ENCODE measurements around the gene CRAMP1.

Gene CRAMP1

GRCh38 chr16:1631931-1632637 is 19.9 kb downstream of the CRAMP1 start:
- DNase-seq, result no peak

- no peak for DNase-seq
Measured at GRCh38 chr16:1632638-1632970, 20.4 kb downstream of the CRAMP1 start.

GRCh38 chr16:1633310-1633709 is 21.1 kb downstream of the CRAMP1 start:
- DNase-seq, result no peak

GRCh38 chr16:1634541-1634940 is 22.4 kb downstream of the CRAMP1 start:
- no peak for DNase-seq

- DNase-seq, result no peak
Measured at GRCh38 chr16:1635070-1635469, 22.9 kb downstream of the CRAMP1 start.

GRCh38 chr16:1637526-1637925 is 25.4 kb downstream of the CRAMP1 start:
- no peak for DNase-seq

- no peak for DNase-seq
Measured at GRCh38 chr16:1638757-1639156, 26.6 kb downstream of the CRAMP1 start.

- DNase-seq, result no peak
Measured at GRCh38 chr16:1639282-1639681, 27.1 kb downstream of the CRAMP1 start.

- no peak for DNase-seq
Measured at GRCh38 chr16:1639860-1640259, 27.7 kb downstream of the CRAMP1 start.

- DNase-seq, result no peak
Measured at GRCh38 chr16:1640261-1640941, 28.2 kb downstream of the CRAMP1 start.

- no peak for DNase-seq
Measured at GRCh38 chr16:1641261-1641660, 29.1 kb downstream of the CRAMP1 start.

- peak in 45 of 51 donors; percentile 4 to 87 (median 50) for DNase-seq
Measured at GRCh38 chr16:1642148-1642547, 30.0 kb downstream of the CRAMP1 start.

GRCh38 chr16:1642753-1643152 is 30.6 kb downstream of the CRAMP1 start:
- DNase-seq, result no peak

GRCh38 chr16:1643521-1643920 is 31.4 kb downstream of the CRAMP1 start:
- peak in 1 of 51 donors; percentile 53 for DNase-seq

GRCh38 chr16:1645914-1646525 is 33.9 kb downstream of the CRAMP1 start:
- peak in 2 of 51 donors; percentile 19 to 44 for DNase-seq

- no peak for DNase-seq
Measured at GRCh38 chr16:1647856-1648255, 35.7 kb downstream of the CRAMP1 start.

GRCh38 chr16:1650131-1650530 is 38.0 kb downstream of the CRAMP1 start:
- DNase-seq, result peak in 2 of 51 donors; percentile 10 to 38

GRCh38 chr16:1651094-1651973 is 39.2 kb downstream of the CRAMP1 start:
- no peak for DNase-seq

- DNase-seq, result no peak
Measured at GRCh38 chr16:1651974-1652312, 39.8 kb downstream of the CRAMP1 start.

- DNase-seq, result no peak
Measured at GRCh38 chr16:1653023-1653422, 40.9 kb downstream of the CRAMP1 start.

GRCh38 chr16:1654505-1655268 is 42.5 kb downstream of the CRAMP1 start:
- DNase-seq, result no peak
